Amniotic epithelial cell (primary cell): ENCODE data around the gene TGFB1I1.

Experiments
- DNase-seq: peaks from one replicate; pipeline ENCODE4 v3.0.0-alpha.2; 2010; ENCODE audit warnings: low read depth

Gene TGFB1I1

DNA sequence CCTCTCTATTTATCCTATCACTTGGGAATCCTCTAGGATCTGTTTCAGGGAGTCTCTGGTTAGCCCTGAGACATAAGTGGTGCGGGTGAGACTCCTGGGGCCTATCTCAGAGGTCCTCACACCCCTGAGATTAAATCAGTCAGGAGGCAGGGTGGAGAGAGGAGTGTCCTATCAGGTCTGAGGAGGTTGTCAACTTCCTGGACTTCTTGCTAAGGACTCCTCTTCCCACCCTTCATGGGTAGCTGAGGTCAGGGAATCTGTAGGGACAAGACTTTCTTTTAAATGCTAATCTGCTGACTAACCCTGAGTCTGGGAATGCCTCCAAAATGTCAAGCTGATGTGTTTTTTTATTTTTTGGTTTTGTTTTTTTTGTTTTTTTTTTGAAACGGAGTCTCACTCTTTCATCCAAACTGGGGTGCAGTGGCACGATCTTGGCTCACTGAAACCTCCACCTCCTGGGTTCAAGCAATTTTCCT is 19.3 kb upstream of the TGFB1I1 start:
- peak; percentile 87 for DNase-seq

- peak; percentile 41 for DNase-seq
Measured at GRCh38 chr16:31453255-31454204, 18.4 kb upstream of the TGFB1I1 start.

DNA sequence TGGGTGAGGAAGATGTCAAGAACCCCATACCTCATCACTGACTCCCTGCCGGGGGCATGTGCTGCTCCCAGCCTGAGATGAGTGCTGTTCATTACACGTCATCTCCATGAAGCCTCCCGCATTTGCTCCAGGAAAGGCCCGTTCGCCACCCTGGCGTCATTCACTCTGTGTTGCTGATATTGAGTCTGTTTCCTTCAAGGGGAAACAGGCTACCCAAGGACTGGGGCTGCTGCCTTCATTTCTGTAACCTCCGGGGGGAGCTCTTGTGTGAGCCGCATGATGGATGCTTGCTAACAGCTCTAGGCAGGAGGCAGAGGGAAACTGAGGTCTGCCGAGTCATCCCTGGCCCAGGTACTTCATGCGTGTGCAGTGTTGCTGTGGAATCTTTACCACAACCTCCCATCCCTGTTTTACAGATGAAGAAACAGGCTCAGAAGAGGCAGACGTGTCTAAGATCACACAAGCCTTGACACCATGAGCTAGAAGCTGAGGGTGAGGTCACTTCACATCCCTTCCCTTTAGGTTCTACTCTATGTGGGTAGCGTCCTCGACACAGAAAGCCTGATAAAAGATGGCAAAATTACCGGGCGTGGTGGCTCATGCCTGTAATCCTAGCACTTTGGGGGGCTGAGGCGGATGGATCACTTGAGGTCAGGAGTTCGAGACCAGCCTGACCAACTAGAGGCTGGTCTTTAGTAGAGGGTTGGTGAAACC is 16.2 kb upstream of the TGFB1I1 start:
- no peak for DNase-seq

DNA sequence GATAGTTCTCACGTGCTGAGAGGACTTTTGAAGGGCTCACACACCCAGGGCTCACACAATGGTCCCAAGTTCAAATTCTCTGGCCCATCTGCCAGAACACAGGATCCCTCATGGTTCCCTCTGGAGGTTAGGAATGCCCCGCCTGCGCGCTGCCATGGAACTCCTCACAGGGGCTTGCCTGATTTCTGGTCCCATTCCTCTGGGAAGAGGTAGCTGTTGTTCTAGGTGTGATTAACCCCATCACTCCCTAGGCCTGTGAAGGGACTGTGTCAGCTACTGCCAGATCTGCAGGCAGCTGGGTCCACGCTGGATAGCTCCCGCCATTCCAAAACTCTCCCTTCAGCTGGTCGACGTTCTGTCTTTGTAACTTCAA is 15.0 kb upstream of the TGFB1I1 start:
- DNase-seq = no peak

DNA sequence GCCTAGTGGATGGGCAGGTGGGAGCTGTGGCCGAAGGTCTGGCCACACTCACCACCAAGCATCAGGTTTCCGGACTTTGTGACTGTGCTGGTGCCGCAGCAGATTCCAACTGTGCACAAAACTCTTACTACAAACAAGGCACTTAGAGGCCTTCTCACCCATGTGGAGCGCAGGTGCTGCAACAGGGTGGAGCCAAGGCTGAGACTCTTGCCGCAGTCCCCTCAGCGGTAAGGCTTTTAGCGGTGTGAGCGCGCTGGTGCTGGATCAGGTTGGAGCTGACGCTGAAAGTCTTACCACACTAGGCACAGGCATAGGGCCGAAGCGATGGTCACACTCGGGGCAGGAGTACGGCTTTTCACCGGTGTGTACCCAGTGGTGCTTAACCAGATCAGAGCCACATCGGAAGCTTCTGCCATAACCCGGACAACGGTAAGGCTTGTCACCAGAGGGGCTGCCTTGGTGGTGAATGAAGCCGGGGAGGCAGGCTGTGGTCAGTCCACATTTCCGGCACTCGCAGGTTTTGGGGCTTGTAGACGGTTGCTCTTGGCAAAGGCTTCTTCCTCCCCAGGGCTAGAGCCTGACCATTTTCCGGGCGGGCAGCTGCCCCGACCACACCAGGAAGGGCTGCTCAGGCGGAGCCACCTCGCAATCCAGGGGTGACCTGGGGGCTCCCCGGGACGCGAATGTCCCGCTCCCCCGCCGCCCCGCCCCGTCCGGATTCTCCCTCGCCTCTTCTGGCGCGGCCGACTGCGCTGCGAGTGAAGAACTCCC is 13.7 kb upstream of the TGFB1I1 start:
- peak; percentile 31 for DNase-seq

DNA sequence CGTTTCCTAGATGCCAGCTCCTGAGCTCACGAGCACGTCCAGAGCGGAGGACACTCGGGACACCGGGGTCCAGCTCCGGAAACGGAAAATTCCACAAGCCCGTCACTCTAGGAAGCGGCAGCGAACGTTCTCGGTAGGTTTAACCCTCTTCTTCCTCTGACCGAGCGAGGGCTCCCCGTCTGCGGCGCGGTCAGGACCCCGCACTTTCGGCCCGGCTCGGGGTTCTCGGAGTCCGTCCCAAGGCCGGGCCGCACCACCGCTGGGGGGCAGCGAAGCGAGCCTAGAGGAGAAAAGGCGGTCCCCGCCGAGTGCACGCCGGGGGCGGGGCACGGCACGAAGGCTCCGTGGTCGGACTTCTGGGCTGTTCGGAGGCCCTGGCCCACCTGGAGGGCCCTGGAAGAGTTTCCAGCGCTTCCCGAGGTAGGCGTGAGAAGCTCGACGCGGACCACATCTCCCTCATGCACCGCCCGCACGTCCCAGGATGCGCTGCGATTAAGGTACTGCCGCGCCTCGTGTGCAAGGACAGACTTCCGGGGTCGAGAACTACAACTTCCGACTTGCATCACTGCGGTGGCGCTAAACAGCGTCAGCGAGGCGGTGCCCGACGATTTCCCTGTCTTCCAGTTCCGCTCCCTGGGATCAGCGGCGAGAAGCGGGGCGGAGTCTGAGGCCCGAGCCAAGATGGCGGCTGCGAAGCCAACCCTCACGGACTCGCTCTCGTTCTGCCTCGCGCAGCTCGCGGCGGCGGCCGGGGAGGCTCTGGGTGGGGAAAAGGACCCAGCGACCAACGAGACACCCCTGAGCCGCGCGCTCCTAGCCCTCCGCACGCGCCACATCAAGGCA is 12.9 kb upstream of the TGFB1I1 start, which contains the start of gene ARMC5:
Gene ARMC5, plus strand, starts transcription at position 658 of the 843 bp plus-strand sequence. Its CDS starts 24 bp downstream, at position 682.
- DNase-seq = peak; percentile 98

DNA sequence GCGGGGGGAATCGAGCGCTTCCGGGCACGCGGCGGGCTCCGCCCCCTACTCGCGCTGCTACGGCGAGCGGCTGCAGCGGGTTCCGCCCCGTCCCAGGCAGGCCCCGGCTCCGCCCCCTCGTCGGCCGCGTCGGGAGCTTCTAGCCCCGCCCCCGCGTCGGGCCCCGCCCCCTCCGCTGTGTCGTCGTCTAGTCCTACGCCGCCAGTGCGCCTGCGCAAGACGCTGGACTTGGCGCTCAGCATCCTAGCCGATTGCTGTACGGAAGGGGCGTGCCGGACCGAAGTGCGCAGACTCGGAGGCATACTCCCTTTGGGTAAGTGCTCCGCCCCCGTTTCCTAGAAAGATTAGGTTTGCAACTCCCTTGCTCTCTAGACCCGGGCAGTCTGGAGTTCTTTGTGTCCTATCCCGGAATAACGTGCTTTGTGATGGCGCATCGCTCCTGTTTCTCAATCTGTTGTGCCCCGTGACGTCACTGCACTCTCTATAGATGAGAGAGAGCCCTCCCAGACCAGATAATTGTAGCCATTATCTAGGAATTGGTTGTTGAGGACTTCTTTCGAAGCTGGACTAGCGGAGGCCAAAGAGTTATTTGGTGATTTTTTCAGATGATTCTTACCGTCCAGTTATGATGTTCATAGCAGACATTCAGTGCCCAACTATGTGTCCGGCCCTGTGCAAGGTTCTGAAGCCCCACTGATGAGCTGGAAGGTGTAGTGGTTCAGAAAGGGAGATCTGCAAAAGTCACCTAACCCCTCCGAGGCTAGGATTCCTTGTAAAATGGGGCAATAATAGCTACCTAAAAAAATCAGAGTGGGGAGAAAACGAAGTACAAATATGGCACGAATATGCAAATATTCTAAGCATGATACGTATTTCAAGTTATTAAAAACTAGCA is 12.0 kb upstream of the TGFB1I1 start:
- peak; percentile 99 for DNase-seq

DNA sequence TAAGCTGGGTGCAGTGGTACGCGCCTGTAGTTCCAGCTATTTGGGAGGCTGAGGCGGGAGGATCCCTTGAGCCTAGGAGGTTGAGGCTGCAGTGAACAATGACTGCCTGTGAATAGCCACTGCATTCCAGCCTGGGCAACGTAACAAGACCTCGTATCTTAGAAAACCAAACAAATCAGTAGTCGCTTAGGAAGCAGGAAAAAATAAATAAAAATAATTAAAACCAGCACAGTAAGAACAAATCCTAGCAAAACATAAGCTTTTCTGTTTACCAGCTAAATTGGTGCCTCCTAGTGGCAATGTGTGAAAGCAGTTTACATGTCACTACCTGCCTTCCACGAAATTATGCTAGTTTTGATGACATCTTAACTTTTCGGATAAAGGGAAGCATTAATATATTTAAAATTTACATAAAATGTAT is 11.4 kb upstream of the TGFB1I1 start:
- DNase-seq = peak; percentile 59

GRCh38 chr16:31461201-31461920 is 10.6 kb upstream of the TGFB1I1 start:
- no peak for DNase-seq

DNA sequence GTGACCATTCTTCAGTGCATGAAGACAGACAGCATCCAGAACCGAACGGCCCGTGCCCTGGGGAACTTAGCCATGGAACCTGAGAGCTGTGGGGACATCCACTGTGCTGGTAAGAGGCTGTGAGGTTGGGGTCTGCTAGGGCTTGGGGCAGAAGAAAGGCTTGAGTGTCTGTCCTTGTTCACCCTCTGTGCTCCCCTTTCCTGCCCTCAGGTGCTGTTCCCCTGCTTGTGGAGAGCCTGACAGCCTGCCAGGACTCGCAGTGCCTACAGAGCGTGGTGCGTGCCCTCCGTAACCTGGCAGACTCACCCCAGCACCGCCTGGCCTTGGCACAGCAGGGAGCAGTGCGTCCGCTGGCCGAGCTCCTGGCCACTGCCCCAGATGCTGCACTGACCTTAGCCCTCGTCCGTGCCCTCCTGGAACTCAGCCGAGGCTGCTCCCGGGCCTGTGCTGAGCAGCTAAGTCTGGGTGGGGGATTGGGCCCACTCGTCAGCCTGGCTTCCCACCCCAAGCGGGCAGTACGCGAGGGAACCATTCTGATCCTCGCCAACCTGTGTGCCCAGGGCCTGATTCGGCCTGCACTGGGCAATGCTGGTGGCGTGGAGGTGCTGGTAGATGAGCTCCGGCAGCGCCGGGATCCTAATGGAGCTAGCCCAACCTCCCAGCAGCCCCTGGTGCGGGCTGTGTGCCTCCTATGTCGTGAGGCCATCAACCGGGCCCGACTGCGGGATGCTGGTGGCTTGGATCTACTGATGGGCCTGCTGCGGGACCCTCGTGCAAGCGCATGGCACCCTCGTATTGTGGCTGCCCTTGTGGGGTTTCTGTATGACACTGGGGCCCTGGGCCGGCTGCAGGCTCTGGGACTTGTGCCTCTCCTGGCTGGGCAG is 9.8 kb upstream of the TGFB1I1 start:
- DNase-seq = no peak

DNA sequence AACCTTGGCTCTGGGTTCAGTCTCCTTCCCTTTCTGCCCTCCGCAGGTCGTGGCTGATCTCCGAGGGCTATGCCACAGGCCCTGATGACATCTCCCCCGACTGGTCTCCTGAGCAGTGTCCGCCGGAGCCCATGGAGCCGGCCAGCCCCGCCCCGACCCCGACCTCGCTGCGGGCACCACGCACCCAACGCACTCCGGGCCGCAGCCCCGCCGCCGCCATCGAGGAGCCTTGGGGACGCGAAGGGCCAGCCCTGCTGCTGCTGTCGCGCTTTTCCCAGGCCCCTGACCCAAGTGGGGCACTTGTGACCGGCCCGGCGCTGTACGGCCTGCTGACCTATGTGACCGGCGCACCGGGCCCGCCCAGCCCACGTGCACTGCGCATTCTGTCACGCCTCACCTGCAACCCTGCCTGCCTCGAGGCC is 7.6 kb upstream of the TGFB1I1 start:
- no peak for DNase-seq

GRCh38 chr16:31464781-31465260 is 7.1 kb upstream of the TGFB1I1 start:
- no peak for DNase-seq

DNA sequence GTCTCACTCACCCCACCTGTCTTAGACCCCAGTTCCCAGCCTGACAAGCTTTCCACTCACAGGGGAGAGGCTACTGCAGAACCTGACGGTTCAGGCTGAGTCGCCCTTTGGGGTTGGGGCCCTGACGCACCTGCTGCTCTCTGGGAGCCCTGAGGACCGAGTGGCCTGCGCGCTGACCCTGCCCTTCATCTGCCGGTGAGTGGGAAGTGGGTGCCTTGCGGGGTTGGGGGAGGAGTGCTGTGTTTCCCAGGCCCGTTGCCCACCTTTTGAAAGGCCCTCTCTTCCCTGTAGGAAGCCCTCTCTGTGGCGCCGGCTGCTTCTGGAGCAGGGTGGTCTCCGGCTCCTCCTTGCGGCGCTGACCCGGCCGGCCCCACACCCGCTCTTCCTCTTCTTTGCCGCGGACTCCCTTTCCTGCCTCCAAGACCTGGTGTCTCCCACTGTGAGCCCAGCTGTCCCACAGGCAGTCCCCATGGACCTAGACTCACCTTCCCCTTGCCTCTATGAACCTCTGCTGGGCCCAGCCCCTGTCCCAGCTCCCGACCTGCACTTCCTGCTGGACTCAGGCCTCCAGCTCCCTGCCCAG is 6.1 kb upstream of the TGFB1I1 start:
- DNase-seq = no peak

DNA sequence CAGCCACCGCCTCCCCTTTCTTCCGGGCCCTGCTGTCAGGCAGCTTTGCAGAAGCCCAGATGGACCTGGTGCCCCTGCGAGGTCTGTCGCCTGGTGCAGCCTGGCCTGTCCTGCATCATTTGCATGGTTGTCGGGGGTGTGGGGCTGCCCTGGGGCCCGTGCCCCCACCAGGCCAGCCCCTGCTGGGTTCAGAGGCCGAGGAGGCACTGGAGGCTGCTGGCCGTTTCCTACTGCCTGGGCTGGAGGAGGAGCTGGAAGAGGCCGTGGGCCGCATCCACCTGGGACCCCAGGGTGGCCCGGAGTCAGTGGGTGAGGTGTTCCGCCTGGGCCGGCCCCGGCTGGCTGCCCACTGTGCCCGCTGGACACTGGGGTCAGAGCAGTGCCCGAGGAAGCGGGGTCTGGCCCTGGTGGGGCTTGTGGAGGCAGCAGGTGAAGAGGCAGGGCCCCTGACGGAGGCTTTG is 5.5 kb upstream of the TGFB1I1 start:
- DNase-seq = no peak

DNA sequence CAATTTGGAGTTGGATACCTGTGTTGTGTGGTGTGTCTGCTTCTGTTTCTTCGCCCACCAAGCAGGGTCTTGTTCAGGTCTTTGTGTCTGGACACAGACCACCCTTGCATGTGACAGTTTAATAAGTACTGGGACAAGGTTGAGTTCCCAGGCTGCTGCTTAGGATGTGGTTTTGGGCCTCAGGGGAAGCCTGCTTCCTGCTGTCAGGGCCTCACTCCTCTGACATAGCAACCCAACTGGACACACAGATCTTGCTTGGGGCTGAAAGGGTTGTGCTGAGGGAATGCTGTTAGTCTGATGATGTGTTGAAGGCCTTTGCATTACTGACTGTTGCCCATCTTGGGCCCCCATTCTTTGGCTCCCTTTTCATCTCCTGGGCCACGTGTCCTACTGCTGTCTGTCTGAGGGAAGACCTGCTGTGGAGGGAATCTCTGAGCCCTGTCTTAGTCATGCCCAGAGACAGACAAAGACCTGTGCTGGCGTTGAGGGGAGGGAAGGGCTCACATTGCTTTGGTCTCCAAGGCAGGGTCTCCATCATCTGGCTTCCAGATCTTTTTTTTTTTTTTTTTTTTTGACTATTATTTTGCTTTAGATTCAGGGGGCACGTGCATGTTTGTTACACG is 4.7 kb upstream of the TGFB1I1 start:
- DNase-seq = no peak

GRCh38 chr16:31467858-31468257 is 4.1 kb upstream of the TGFB1I1 start:
- DNase-seq = no peak

DNA sequence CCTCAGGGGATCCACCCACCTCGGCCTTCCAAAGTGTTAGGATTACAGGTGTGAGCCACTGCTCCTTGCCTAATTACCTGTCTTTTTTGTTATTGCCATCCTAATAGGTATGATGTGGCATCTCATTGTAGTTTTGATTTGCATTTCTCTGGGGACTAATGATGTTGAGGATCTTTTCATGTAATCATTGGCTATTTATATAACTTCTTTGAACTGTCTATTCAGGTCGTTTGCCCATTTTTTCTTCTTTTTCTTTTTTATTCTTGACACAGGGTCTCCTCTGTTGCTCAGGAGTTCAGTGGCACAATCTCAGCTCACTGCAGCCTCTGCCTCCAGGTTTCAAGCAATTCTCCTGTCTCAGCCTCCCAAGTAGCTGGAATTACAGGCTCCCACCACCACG is 1.3 kb upstream of the TGFB1I1 start:
- no peak for DNase-seq
